ENCODE results near the gene NUBP2.

- no peak for TF ChIP-seq CTCF (conservative IDR thresholded peaks at IDR 0.05; ENCODE audit: low read depth, low read length)
- TF ChIP-seq EZH2 (IDR thresholded peaks at IDR 0.05; ENCODE audit: borderline replicate concordance, low read depth, low read length, poor library complexity, severe bottlenecking), result no peak
Measured at GRCh38 chr16:1816396-1817275, 33.9 kb downstream of the NUBP2 start.
